ENCODE results near the gene CD226. TPM values are rescaled to one million over a fixed set of nuclear protein-coding genes. Genes with fewer than 3 reads are reported as not detected.

Gene CD226
- total RNA-seq, 1 donor from 2014 or later = 0.91 TPM

DNA sequence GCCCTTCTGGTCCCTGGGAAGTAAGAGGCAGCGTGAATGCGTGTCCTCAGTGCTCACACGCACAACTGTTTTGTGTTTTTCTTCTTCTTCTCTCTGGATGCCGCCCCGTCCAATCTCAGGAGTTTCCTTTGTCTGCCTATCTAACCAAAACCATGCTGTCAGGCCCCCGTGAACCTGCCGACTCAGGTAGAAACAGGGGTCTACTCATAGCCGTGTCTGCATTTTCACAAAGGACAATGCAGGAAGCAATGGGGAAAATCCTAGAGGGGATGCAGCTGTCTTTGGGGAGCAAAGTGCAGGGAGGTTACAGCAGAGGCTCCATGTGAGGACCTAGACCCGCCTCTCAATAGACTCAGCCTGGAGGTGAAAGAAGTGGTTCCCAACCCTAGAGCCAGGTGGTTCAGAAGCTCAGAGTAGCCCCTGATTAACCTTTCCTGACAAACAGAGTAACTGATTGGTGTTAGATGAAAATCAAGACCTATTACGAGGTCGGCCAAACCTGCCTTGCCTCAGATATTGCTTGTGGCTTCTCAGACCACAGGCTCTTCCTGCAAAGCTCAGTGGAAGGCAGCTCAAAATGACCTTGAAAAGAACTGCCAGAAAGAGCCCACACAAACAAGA lies 49.3 kb downstream of the CD226 start:
- Histone ChIP-seq H3K36me3 (no peaks in the 10 kb centered on the region), H3K9me3 (replicated peaks) (peaks cover 5% of the 10 kb centered on the region), H3K27ac (replicated peaks) (no peak overlapping the region), H3K4me1 (no peaks in the 10 kb centered on the region), H3K27me3 (ENCODE audit: low read depth) (no peaks in the 10 kb centered on the region), H3K4me3 (no peak overlapping the region)
- intact Hi-C loops (cut with micrococcal nuclease) = no loop called here
- TF ChIP-seq, protein P1, sequence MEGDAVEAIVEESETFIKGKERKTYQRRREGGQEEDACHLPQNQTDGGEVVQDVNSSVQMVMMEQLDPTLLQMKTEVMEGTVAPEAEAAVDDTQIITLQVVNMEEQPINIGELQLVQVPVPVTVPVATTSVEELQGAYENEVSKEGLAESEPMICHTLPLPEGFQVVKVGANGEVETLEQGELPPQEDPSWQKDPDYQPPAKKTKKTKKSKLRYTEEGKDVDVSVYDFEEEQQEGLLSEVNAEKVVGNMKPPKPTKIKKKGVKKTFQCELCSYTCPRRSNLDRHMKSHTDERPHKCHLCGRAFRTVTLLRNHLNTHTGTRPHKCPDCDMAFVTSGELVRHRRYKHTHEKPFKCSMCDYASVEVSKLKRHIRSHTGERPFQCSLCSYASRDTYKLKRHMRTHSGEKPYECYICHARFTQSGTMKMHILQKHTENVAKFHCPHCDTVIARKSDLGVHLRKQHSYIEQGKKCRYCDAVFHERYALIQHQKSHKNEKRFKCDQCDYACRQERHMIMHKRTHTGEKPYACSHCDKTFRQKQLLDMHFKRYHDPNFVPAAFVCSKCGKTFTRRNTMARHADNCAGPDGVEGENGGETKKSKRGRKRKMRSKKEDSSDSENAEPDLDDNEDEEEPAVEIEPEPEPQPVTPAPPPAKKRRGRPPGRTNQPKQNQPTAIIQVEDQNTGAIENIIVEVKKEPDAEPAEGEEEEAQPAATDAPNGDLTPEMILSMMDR (IDR thresholded peaks at IDR 0.05; ENCODE audit: borderline replicate concordance) = no peak
- DNase-seq = no peak

DNA sequence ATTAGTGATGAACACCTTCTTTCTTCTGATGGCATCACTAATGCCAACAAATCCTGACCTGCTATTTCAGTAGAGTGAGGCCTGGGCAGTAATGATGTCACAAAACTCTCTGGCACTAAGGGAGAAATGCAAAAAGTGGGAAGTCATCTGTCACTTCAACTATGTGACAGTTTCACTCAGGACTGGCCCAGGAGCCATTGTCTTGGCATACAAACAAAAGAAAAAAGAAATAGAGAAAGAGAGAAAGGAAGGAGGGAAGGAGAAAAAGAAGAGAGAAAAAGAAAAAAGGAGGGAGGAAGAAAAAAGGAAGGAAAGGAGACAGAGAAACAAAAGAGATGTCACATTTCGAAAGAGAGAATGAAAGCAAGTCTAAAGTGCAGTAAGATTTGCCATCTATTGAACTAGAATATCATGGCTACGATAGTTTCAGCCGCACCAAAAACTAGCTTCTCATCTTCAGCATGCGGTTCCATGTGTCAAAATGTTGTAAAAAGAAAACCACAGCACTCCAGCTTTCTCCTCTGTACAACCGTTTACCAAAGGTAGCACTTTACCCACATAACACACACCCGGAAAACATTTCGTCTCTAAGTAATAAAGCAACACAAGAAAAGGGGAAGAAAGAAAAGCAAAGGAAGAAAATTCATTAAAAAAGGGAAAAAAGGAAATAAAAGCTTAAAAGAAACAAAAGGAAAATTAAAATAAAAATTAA lies 50.1 kb downstream of the CD226 start:
- no peak for DNase-seq
- H3K4me1 ChIP-seq = no peaks in the 10 kb centered on the region
- H3K4me3 ChIP-seq = no peak overlapping the region
- TF ChIP-seq, protein P1 (IDR thresholded peaks at IDR 0.05; ENCODE audit: borderline replicate concordance) = no peak
- peaks cover 5% of the 10 kb centered on the region for H3K9me3 ChIP-seq (replicated peaks)
- no peak overlapping the region for H3K27ac ChIP-seq (replicated peaks)
- no peaks in the 10 kb centered on the region for H3K36me3 ChIP-seq
- intact Hi-C loops (cut with micrococcal nuclease) = no loop called here
- H3K27me3 ChIP-seq (ENCODE audit: low read depth) = no peaks in the 10 kb centered on the region

GRCh38 chr18:69895066-69896047 lies 52.3 kb downstream of the CD226 start:
- TF ChIP-seq, protein P1 (IDR thresholded peaks at IDR 0.05; ENCODE audit: borderline replicate concordance) = no peak
- intact Hi-C loops (cut with micrococcal nuclease) = no loop called here
- no peak overlapping the region for H3K4me3 ChIP-seq
- H3K27me3 ChIP-seq (ENCODE audit: low read depth) = no peaks in the 10 kb centered on the region
- no peaks in the 10 kb centered on the region for H3K4me1 ChIP-seq
- no peak for DNase-seq
- peaks cover 5% of the 10 kb centered on the region for H3K9me3 ChIP-seq (replicated peaks)
- H3K36me3 ChIP-seq = no peaks in the 10 kb centered on the region
- no peak overlapping the region for H3K27ac ChIP-seq (replicated peaks)

- no peak for DNase-seq
- TF ChIP-seq, protein P1 (IDR thresholded peaks at IDR 0.05; ENCODE audit: borderline replicate concordance) = no peak
- intact Hi-C loops (cut with micrococcal nuclease) = no loop called here
- Histone ChIP-seq H3K27me3 (ENCODE audit: low read depth) (no peaks in the 10 kb centered on the region), H3K4me1 (no peaks in the 10 kb centered on the region), H3K4me3 (no peak overlapping the region), H3K9me3 (replicated peaks) (no peaks in the 10 kb centered on the region), H3K36me3 (no peaks in the 10 kb centered on the region), H3K27ac (replicated peaks) (no peak overlapping the region)
These were observed 53.2 kb downstream of the CD226 start for GRCh38 chr18:69894467-69894866.

DNA sequence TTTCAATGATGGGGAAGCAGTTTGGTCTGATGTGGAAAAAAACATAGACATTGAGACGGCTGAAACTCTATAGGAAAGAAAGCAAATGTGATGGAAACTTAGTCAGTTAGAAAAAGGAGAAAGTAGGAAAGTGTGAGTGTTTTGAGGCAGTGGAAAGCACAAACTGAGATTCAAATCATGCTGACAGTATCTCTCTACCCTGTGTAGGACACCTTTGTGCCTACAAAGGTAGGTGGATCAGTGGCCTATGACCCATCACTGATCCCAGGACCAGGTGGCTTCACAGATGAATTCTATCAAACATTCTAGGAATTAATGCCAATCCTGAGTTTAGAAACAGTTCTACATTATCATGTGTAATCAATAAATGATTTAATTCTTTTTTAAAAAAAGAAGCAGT lies 57.1 kb downstream of the CD226 start:
- DNase-seq = no peak
- Histone ChIP-seq H3K4me1 (peaks cover under 1% of the 10 kb centered on the region), H3K27me3 (ENCODE audit: low read depth) (no peaks in the 10 kb centered on the region), H3K9me3 (replicated peaks) (no peaks in the 10 kb centered on the region), H3K4me3 (no peak overlapping the region), H3K27ac (replicated peaks) (no peak overlapping the region), H3K36me3 (no peaks in the 10 kb centered on the region)
- intact Hi-C loops (cut with micrococcal nuclease) = no loop called here
- TF ChIP-seq, protein P1 (IDR thresholded peaks at IDR 0.05; ENCODE audit: borderline replicate concordance) = no peak

Measured in left ventricle myocardium inferior (tissue), 1 donor.